Stomach (tissue), 9 donors: Measurements from ENCODE around the gene FBXL15. TPM values are rescaled to one million over a fixed set of nuclear protein-coding genes. Genes with fewer than 3 reads are reported as not detected.
A peak's percentile ranks its signal among the peaks of the same experiment; 100 is the strongest.

Experiments used
- DNase-seq, 2 donors: peaks; one replicate each; pipeline versions ENCODE4 v3.0.0 to v3.0.0-alpha.2; 2013 to 2019
- H3K27ac ChIP-seq, 5 donors: fragments of 200-600 bp in 4 of 5; sonication (generic) in 4 of 5; one replicate each; pipeline ENCODE4 v1.5.1; 2013 to 2019; ENCODE audit warnings: mild to moderate bottlenecking in 1 of 5, moderate library complexity in 1 of 5
- H3K27me3 ChIP-seq, 3 donors: fragments of 200-600 bp; sonication (generic); one replicate each; pipeline ENCODE4 v1.5.1; 2017 to 2019; ENCODE audit warnings: mixed run types in 1 of 3
- H3K36me3 ChIP-seq, 4 donors: fragments of 200-600 bp; sonication (generic); 1 replicate in 3 of 4; 2 replicates in 1 of 4; pipeline ENCODE4 v1.5.1; 2016 to 2019
- H3K4me1 ChIP-seq, 4 donors: fragments of 200-600 bp; sonication (generic); one replicate each; pipeline ENCODE4 v1.5.1; 2016 to 2019
- H3K4me3 ChIP-seq, 4 donors: fragments of 200-600 bp; sonication (generic) in 3 of 4; one replicate each; pipeline ENCODE4 v1.5.1; 2016 to 2019; ENCODE audit warnings: mild to moderate bottlenecking in 1 of 4
- H3K9me3 ChIP-seq, 4 donors: fragments of 200-600 bp; sonication (generic); one replicate each; pipeline ENCODE4 v1.5.1; 2016 to 2019
- CTCF ChIP-seq, 7 experiments: fragments of 450-650 bp in 4 of 7; fragments of 200-600 bp in 3 of 7; sonication (generic) in 3 of 7; IDR thresholded peaks; one replicate each; pipeline ENCODE4 v1.5.1; 2016 to 2019; ENCODE audit warnings: antibody characterized with exemption in 7 of 7, control low read depth in 2 of 7, mild to moderate bottlenecking in 1 of 7
- EP300 ChIP-seq: sonication (generic); formaldehyde crosslinking; IDR thresholded peaks from one replicate; pipeline ENCODE4 v1.6.1; 2017; ENCODE audit warnings: antibody characterized with exemption
- POLR2A ChIP-seq, 4 donors: fragments of 450-650 bp; IDR thresholded peaks; one replicate each; pipeline ENCODE4 v1.6.1; 2016; ENCODE audit warnings: antibody characterized with exemption in 4 of 4, control low read depth in 2 of 4, mild to moderate bottlenecking in 1 of 4, moderate library complexity in 1 of 4
- POLR2AphosphoS5 ChIP-seq, 3 donors: sonication (generic); formaldehyde crosslinking; IDR thresholded peaks; one replicate each; pipeline ENCODE4 v1.6.1; 2016; ENCODE audit warnings: antibody characterized with exemption in 3 of 3
- WGBS, 5 donors: extraction: QIAGEN DNeasy Blood & Tissue Kit in 3 of 5; methylation state at CpG; one replicate each; pipeline versions ENCODE4 v1.1.5 to v1.1.7; 2013 to 2018; 5-methylcytosine and 5-hydroxymethylcytosine counted together
- intact Hi-C: fragments of 100-400 bp; cut with DNase I; formaldehyde crosslinking; loops from one replicate; pipeline ENCODE4 v1.15.1; 2023; ENCODE audit warnings: low total_unique reads
- polyA plus RNA-seq, 3 donors: library from polyadenylated mRNA; stranded (reverse); fragments of 200-250 nt; gene quantifications; one replicate each; pipeline ENCODE4 v1.2.3, GENCODE V29; 2013
- total RNA-seq, 5 donors: library from RNA; depleted of rRNA; stranded (reverse); fragments of >200 nt; gene quantifications; one replicate each; pipeline versions ENCODE4 v1.1.0 to v1.2.3, GENCODE V29; 2014 to 2016
- donor health status: healthy with polysubstance abuse.
- donor health status: Bipolar disorder and iron deficiency.
- donor health status: healthy.

FBXL15 gene
- total and polyA plus RNA-seq, 8 donors, result 3.5 to 315 (median 19.8) TPM

- Histone ChIP-seq H3K36me3 (peaks cover 0 to 23% (median 21%) of the 10 kb centered on the region in 4 donors), H3K27ac (peak overlapping the region; percentile 93 to 98 (median 94)), H3K9me3 (no peaks in the 10 kb centered on the region), H3K4me1 (peaks cover 32 to 54% (median 47%) of the 10 kb centered on the region in 4 donors), H3K4me3 (peak overlapping the region; percentile 79 to 96 (median 91)), H3K27me3 (peaks cover 0 to 44% (median 39%) of the 10 kb centered on the region in 3 donors)
- TF ChIP-seq EP300 (no peak), CTCF (IDR thresholded peaks at IDR 0.05) (no peak), POLR2AphosphoS5 (IDR thresholded peaks at IDR 0.05) (no peak), POLR2A (IDR thresholded peaks at IDR 0.05) (no peak)
- intact Hi-C loops, result no loop called here
- WGBS, 5 donors, result 1 to 4% (median 1%) methylated on average over 21 of the region's 21 CpGs
- no peak for DNase-seq
Measured at GRCh38 chr10:102420181-102420713, 389 bp upstream of the FBXL15 start.

- Histone ChIP-seq H3K4me3 (peak overlapping the region; percentile 79 to 96 (median 91)), H3K36me3 (peaks cover 0 to 23% (median 21%) of the 10 kb centered on the region in 4 donors), H3K27ac (peak overlapping the region; percentile 93 to 98 (median 94)), H3K9me3 (no peaks in the 10 kb centered on the region), H3K27me3 (peaks cover 0 to 32% (median 28%) of the 10 kb centered on the region in 3 donors), H3K4me1 (peaks cover 32 to 57% (median 47%) of the 10 kb centered on the region in 4 donors)
- no peak for DNase-seq
- TF ChIP-seq POLR2AphosphoS5 (IDR thresholded peaks at IDR 0.05) (no peak), CTCF (IDR thresholded peaks at IDR 0.05) (no peak), EP300 (no peak), POLR2A (IDR thresholded peaks at IDR 0.05) (no peak)
- intact Hi-C loops, result no loop called here
- WGBS, 5 donors, result 0 to 1% (median 0%) methylated on average over 7 to 14 of the region's 14 CpGs
Measured at GRCh38 chr10:102421507-102421756, 796 bp downstream of the FBXL15 start.

GRCh38 chr10:102421757-102422512, 1.3 kb downstream of the FBXL15 start:
- no peaks in the 10 kb centered on the region for H3K9me3 ChIP-seq
- WGBS, 5 donors, result 1 to 3% (median 1%) methylated on average over 11 to 62 of the region's 62 CpGs
- peaks cover 32 to 57% (median 47%) of the 10 kb centered on the region in 4 donors for H3K4me1 ChIP-seq
- peak overlapping the region; percentile 79 to 96 (median 91) for H3K4me3 ChIP-seq
- intact Hi-C loops, result no loop called here
- peak overlapping the region; percentile 93 to 98 (median 94) for H3K27ac ChIP-seq
- peaks cover 0 to 24% (median 21%) of the 10 kb centered on the region in 4 donors for H3K36me3 ChIP-seq
- peak; percentile 67 to 69 for DNase-seq
- peaks cover 0 to 27% (median 23%) of the 10 kb centered on the region in 3 donors for H3K27me3 ChIP-seq
- TF ChIP-seq EP300 (no peak), POLR2AphosphoS5 (IDR thresholded peaks at IDR 0.05) (peak in 2 of 3 donors; percentile 51), CTCF (IDR thresholded peaks at IDR 0.05) (no peak), POLR2A (IDR thresholded peaks at IDR 0.05) (no peak)

GRCh38 chr10:102422545-102423129, 2.0 kb downstream of the FBXL15 start:
- Histone ChIP-seq H3K4me1 (peaks cover 32 to 57% (median 47%) of the 10 kb centered on the region in 4 donors), H3K4me3 (peak overlapping the region; percentile 79 to 96 (median 91)), H3K36me3 (peaks cover 0 to 28% (median 21%) of the 10 kb centered on the region in 4 donors), H3K9me3 (no peaks in the 10 kb centered on the region), H3K27me3 (peaks cover 0 to 20% (median 16%) of the 10 kb centered on the region in 3 donors), H3K27ac (peak overlapping the region; percentile 93 to 98 (median 94))
- 3 to 18% (median 7%) methylated on average over 3 to 28 of the region's 28 CpGs for WGBS, 5 donors
- intact Hi-C loops, result no loop called here
- TF ChIP-seq POLR2AphosphoS5 (IDR thresholded peaks at IDR 0.05) (peak; percentile 40 to 93 (median 77)), POLR2A (IDR thresholded peaks at IDR 0.05) (no peak), CTCF (IDR thresholded peaks at IDR 0.05) (peak in 5 of 7 experiments; percentile 72 to 81 (median 76))
- DNase-seq, result peak; percentile 87 to 93
